ENCODE data around the gene TEX19.

DNA sequence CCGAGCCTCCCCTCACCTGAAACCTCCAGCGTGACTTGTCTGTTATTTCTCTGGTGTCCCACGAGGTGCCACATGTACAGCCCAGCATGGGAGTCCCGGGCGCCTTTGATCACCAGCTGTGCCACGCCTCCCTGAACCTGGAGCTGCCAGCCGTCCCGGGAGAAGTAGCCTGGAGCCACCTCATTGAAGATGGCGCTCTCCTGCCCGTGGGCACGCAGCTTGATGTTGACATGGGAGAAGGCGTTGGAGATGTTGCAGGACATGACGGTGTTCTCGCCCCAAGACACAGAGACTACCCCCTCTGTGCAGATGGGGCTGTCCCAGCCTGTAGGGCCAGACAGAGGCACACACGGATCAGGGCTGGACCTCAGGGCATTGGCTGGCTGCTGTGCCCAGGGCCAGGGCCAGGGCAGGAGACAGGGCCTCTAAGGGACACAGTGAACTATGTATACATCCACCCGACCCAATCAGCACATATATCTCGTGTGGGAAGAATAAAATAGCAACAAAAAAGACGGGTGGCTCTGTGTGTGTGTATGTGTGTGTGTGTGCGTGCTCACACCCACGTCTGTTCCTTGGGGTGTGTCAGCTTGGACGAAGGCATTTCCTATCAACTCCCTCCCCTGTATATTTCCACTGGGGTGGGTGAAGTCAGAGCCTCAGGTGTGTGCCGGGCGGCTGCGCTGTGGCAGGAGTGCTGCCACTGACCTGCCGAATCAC, 34.3 kb upstream of the TEX19 start:
- TF ChIP-seq, protein P1, sequence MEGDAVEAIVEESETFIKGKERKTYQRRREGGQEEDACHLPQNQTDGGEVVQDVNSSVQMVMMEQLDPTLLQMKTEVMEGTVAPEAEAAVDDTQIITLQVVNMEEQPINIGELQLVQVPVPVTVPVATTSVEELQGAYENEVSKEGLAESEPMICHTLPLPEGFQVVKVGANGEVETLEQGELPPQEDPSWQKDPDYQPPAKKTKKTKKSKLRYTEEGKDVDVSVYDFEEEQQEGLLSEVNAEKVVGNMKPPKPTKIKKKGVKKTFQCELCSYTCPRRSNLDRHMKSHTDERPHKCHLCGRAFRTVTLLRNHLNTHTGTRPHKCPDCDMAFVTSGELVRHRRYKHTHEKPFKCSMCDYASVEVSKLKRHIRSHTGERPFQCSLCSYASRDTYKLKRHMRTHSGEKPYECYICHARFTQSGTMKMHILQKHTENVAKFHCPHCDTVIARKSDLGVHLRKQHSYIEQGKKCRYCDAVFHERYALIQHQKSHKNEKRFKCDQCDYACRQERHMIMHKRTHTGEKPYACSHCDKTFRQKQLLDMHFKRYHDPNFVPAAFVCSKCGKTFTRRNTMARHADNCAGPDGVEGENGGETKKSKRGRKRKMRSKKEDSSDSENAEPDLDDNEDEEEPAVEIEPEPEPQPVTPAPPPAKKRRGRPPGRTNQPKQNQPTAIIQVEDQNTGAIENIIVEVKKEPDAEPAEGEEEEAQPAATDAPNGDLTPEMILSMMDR (IDR thresholded peaks at IDR 0.05 in 8 of 11, conservative IDR thresholded peaks at IDR 0.05 in 3 of 11), result no peak
- TF ChIP-seq POLR2A (IDR thresholded peaks at IDR 0.05) (no peak), POLR2AphosphoS5 (IDR thresholded peaks at IDR 0.05) (no peak)

Measured in spleen (tissue), 7 donors.